HG03342 (cell line): ENCODE results near the gene FOXP1.

Experiments
- ATAC-seq: cut with Tn5 transposase; IDR thresholded peaks from one replicate; pipeline ENCODE4 v1.9.1; 2021; ENCODE audit warnings: mild to moderate bottlenecking, moderate library complexity; ENCODE audit not compliant: unreplicated experiment

FOXP1 gene

GRCh38 chr3:71054312-71054711 lies 529.2 kb downstream of the FOXP1 start:
- ATAC-seq, result no peak

GRCh38 chr3:71053495-71053894 lies 530.0 kb downstream of the FOXP1 start:
- no peak for ATAC-seq

GRCh38 chr3:71052716-71053115 lies 530.8 kb downstream of the FOXP1 start:
- ATAC-seq, result no peak

GRCh38 chr3:71051893-71052687 lies 531.4 kb downstream of the FOXP1 start:
- ATAC-seq, result no peak

GRCh38 chr3:71051259-71051595 lies 532.3 kb downstream of the FOXP1 start:
- no peak for ATAC-seq

- no peak for ATAC-seq
Observed at GRCh38 chr3:71050538-71051258, 532.8 kb downstream of the FOXP1 start.

- ATAC-seq, result no peak
Observed at GRCh38 chr3:71050166-71050537, 533.4 kb downstream of the FOXP1 start.

- ATAC-seq, result no peak
Observed at GRCh38 chr3:71048948-71049347, 534.6 kb downstream of the FOXP1 start.

GRCh38 chr3:71047616-71048531 lies 535.7 kb downstream of the FOXP1 start:
- ATAC-seq, result no peak

GRCh38 chr3:71046791-71047190 lies 536.7 kb downstream of the FOXP1 start:
- no peak for ATAC-seq

GRCh38 chr3:71045917-71046282 lies 537.6 kb downstream of the FOXP1 start:
- peak; percentile 58 for ATAC-seq

- no peak for ATAC-seq
Observed at GRCh38 chr3:71045212-71045916, 538.2 kb downstream of the FOXP1 start.

- ATAC-seq, result no peak
Observed at GRCh38 chr3:71042759-71043158, 540.8 kb downstream of the FOXP1 start.

GRCh38 chr3:71041371-71041770 lies 542.2 kb downstream of the FOXP1 start:
- no peak for ATAC-seq

GRCh38 chr3:71039332-71039731 lies 544.2 kb downstream of the FOXP1 start:
- no peak for ATAC-seq

GRCh38 chr3:71037775-71038174 lies 545.8 kb downstream of the FOXP1 start:
- ATAC-seq, result no peak

- ATAC-seq, result no peak
Observed at GRCh38 chr3:71035886-71036285, 547.6 kb downstream of the FOXP1 start.

GRCh38 chr3:71035314-71035713 lies 548.2 kb downstream of the FOXP1 start:
- no peak for ATAC-seq

- no peak for ATAC-seq
Observed at GRCh38 chr3:71033681-71034220, 549.8 kb downstream of the FOXP1 start.

GRCh38 chr3:71031914-71032521 lies 551.5 kb downstream of the FOXP1 start:
- ATAC-seq, result no peak
